Right forelimb (tissue), 1 donor: ENCODE data around the gene RPP14.

ENCODE experiments used
- DNase-seq: peaks from one replicate; pipeline ENCODE4 v3.0.0-alpha.2; 2018

RPP14 gene

DNA sequence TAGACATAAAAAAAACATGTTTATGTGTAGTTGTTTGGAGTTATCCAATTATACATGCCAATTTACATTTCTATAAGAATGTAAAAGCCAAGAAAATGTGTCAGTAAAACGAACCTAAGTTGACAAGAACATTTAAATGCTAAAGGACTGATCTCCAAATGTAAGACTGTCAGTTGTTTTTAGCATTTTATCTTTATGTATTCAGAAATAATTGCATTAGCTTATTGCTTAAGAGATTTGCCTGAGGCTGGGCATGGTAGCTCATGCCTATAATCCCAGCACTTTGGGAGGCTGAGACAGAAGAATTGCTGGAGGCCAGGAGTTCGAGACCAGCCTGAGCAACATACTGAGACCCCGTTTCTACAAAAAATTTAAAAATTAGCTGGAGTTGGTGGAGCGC, 53.6 kb downstream of the RPP14 start:
- DNase-seq: no peak

DNA sequence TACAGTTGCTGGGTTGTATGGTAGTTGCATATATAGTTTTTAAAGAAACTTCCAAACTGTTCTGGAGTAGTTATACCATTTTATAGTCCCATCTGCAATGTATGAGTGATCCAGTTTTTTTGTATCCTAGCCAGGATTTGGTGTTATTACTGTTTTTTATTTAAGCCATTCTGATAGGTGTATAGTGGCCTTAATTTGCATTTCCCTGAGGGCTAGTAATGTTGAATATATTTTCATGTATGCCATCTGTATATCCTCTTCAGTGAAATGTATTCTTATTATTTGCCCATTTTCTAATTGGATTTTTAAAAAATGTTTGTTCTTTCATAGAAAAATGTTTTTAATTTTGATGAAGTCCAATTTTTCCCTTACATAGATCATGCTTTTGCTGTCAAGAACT, 55.8 kb downstream of the RPP14 start:
- no peak for DNase-seq

- DNase-seq: no peak
These were observed 60.7 kb downstream of the RPP14 start for GRCh38 chr3:58366699-58367098.

GRCh38 chr3:58369038-58369437, 63.0 kb downstream of the RPP14 start:
- DNase-seq: no peak
